Measurements from ENCODE around the gene TMTC1. TPM values are rescaled to one million over a fixed set of nuclear protein-coding genes. Genes with fewer than 3 reads are reported as not detected.

TMTC1 gene
- total RNA-seq, 2 donors from 2014 or later, result 76.3 to 160 TPM

GRCh38 chr12:29566441-29566840 is 217.3 kb downstream of the TMTC1 start:
- DNase-seq (ENCODE audit: low spot score), result no peak
- ATAC-seq (ENCODE audit: insufficient number of reproducible peaks, low FRiP score, low read depth), result no peak
- H3K4me1 ChIP-seq (ENCODE audit: control insufficient read depth in 1 of 2, low read depth in 2 of 2), result peaks cover 23 to 33% of the 10 kb centered on the region in 2 donors
- no peak for TF ChIP-seq CTCF (IDR thresholded peaks at IDR 0.05)
- H3K9me3 ChIP-seq, result no peaks in the 10 kb centered on the region
- H3K36me3 ChIP-seq, result no peaks in the 10 kb centered on the region
- H3K4me3 ChIP-seq, result no peak overlapping the region
- no peak overlapping the region for H3K27ac ChIP-seq
- no peaks in the 10 kb centered on the region for H3K27me3 ChIP-seq (replicated peaks; ENCODE audit: insufficient read depth)

GRCh38 chr12:29565727-29566126 is 218.0 kb downstream of the TMTC1 start:
- Histone ChIP-seq H3K36me3 (no peaks in the 10 kb centered on the region), H3K4me3 (no peak overlapping the region), H3K4me1 (ENCODE audit: control insufficient read depth in 1 of 2, low read depth in 2 of 2) (peaks cover 23 to 35% of the 10 kb centered on the region in 2 donors), H3K27ac (no peak overlapping the region), H3K27me3 (replicated peaks; ENCODE audit: insufficient read depth) (no peaks in the 10 kb centered on the region), H3K9me3 (no peaks in the 10 kb centered on the region)
- TF ChIP-seq CTCF (IDR thresholded peaks at IDR 0.05), result no peak
- ATAC-seq (ENCODE audit: insufficient number of reproducible peaks, low FRiP score, low read depth) (no peak), DNase-seq (ENCODE audit: low spot score) (no peak)

GRCh38 chr12:29564925-29565324 is 218.8 kb downstream of the TMTC1 start:
- DNase-seq (ENCODE audit: low spot score), result no peak
- H3K9me3 ChIP-seq, result no peaks in the 10 kb centered on the region
- H3K4me1 ChIP-seq (ENCODE audit: control insufficient read depth in 1 of 2, low read depth in 2 of 2), result peaks cover 23 to 35% of the 10 kb centered on the region in 2 donors
- H3K27me3 ChIP-seq (replicated peaks; ENCODE audit: insufficient read depth), result no peaks in the 10 kb centered on the region
- no peaks in the 10 kb centered on the region for H3K36me3 ChIP-seq
- no peak for TF ChIP-seq CTCF (IDR thresholded peaks at IDR 0.05)
- H3K27ac ChIP-seq, result no peak overlapping the region
- no peak for ATAC-seq (ENCODE audit: insufficient number of reproducible peaks, low FRiP score, low read depth)
- no peak overlapping the region for H3K4me3 ChIP-seq

GRCh38 chr12:29563636-29564035 is 220.1 kb downstream of the TMTC1 start:
- peak overlapping the region in 1 of 2 donors; percentile 42 for H3K27ac ChIP-seq
- no peak for TF ChIP-seq CTCF (IDR thresholded peaks at IDR 0.05)
- peak overlapping the region; percentile 66 for H3K4me3 ChIP-seq

GRCh38 chr12:29563071-29563470 is 220.7 kb downstream of the TMTC1 start:
- no peak for ATAC-seq (ENCODE audit: insufficient number of reproducible peaks, low FRiP score, low read depth)
- Histone ChIP-seq H3K27ac (peak overlapping the region in 1 of 2 donors; percentile 42), H3K4me1 (ENCODE audit: control insufficient read depth in 1 of 2, low read depth in 2 of 2) (peaks cover 23 to 35% of the 10 kb centered on the region in 2 donors), H3K9me3 (no peaks in the 10 kb centered on the region), H3K27me3 (replicated peaks; ENCODE audit: insufficient read depth) (no peaks in the 10 kb centered on the region), H3K4me3 (no peak overlapping the region), H3K36me3 (no peaks in the 10 kb centered on the region)
- no peak for TF ChIP-seq CTCF (IDR thresholded peaks at IDR 0.05)
- DNase-seq (ENCODE audit: low spot score), result no peak

More at GRCh38 chr12:29563636-29564035, 220.1 kb downstream of the TMTC1 start:
- DNase-seq (ENCODE audit: low spot score) (no peak), ATAC-seq (ENCODE audit: insufficient number of reproducible peaks, low FRiP score, low read depth) (no peak)
- peaks cover 23 to 35% of the 10 kb centered on the region in 2 donors for H3K4me1 ChIP-seq (ENCODE audit: control insufficient read depth in 1 of 2, low read depth in 2 of 2)
- H3K36me3 ChIP-seq, result no peaks in the 10 kb centered on the region
- no peaks in the 10 kb centered on the region for H3K27me3 ChIP-seq (replicated peaks; ENCODE audit: insufficient read depth)
- no peaks in the 10 kb centered on the region for H3K9me3 ChIP-seq
